ENCODE measurements around the gene LBHD2.
A peak's percentile ranks its signal among the peaks of the same experiment; 100 is the strongest.
"Not testable (repeated sequence)": the region's sequence is repeated elsewhere in the genome, so short reads cannot be mapped to it uniquely, and the experiment has no call there.

The LBHD2 gene

DNA sequence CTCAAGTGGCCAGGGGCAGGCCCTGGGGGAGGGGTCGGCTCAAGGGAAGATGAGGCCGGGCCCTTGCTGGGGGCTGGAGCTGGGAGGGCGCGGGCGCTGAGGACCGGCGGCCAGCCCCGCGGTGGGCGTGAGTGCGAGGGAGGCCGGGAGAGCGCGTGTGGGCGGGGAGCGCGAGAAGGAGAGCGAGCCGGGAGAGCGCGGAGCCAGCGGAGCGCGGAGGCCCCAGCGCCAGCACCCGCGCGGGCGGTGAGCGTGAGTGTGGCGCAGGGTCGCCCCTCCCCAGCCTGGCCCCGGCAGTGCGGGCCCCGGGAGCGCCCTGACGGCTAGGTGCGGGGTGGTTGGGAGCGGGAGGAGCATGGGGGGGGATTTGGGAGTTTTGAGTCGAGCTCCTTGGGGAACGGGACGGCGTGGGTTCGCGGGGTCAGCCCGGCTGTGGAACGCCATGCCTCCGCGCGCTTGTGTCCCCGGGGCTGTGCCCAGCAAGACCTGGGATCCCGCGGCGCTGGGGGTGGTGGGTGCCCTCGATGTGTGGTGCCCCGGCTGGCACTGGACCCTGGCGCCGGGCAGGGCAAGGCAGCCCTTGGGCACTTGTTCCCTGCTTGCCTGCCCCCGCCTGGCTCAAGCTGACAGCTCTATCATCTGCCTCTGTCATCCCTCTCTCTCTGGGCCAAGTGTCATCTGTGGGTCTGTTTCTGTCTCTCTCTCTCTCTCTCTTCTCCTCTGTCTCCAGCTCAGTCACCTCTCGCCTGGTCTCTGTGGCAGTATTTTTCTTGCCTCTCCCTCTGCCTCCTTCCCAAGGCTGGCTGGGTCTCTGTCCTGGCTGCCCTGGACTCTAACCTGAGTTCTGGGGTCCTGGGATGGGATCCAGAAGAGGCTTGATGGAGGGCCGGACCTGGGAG lies at the start of gene LBHD2:
TSS of gene LBHD2 (plus strand) at position 190 of the 899 bp plus-strand sequence. CDS start 1,803 bp downstream, outside the sequence.
- TF ChIP-seq, protein P1, sequence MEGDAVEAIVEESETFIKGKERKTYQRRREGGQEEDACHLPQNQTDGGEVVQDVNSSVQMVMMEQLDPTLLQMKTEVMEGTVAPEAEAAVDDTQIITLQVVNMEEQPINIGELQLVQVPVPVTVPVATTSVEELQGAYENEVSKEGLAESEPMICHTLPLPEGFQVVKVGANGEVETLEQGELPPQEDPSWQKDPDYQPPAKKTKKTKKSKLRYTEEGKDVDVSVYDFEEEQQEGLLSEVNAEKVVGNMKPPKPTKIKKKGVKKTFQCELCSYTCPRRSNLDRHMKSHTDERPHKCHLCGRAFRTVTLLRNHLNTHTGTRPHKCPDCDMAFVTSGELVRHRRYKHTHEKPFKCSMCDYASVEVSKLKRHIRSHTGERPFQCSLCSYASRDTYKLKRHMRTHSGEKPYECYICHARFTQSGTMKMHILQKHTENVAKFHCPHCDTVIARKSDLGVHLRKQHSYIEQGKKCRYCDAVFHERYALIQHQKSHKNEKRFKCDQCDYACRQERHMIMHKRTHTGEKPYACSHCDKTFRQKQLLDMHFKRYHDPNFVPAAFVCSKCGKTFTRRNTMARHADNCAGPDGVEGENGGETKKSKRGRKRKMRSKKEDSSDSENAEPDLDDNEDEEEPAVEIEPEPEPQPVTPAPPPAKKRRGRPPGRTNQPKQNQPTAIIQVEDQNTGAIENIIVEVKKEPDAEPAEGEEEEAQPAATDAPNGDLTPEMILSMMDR (IDR thresholded peaks at IDR 0.05; ENCODE audit: insufficient read depth, low read length, poor library complexity, severe bottlenecking), result no peak
- Histone ChIP-seq H3K27me3 (replicated peaks; ENCODE audit: control insufficient read depth, insufficient read depth, low read length) (peaks cover 1% of the 10 kb centered on the region; the same call in 1 of the 2 replicates), H3K4me3 (replicated peaks; ENCODE audit: low read depth, low read length) (no peak within 1 kb of the TSS), H3K36me3 (ENCODE audit: control insufficient read depth, insufficient read depth, low read length) (no peaks in the 10 kb centered on the region)
- DNase-seq (ENCODE audit: extremely low read depth, insufficient read length), result no peak

DNA sequence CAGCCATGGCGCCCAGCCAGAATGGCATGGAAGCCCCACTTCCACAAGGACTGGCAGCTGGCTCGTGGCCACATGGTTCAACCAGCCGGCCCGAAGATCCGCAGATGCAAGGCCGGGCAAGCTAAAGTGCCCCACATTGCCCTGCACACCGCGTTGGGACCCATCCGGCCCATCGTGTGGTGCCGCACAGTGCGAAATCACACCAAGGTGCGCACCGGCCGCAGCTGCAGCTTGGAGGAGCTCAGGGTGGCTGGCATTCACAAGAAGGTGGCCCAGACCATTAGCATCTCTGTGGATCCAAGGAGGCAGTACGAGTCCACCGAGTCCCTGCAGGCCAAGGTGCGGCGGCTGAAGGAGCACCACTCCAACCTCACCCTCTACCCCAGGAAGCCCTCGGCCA lies 42.5 kb upstream of the LBHD2 start:
- Histone ChIP-seq H3K36me3 (ENCODE audit: control insufficient read depth, insufficient read depth, low read length) (no peaks in the 10 kb centered on the region), H3K4me3 (replicated peaks; ENCODE audit: low read depth, low read length) (no peak overlapping the region), H3K27me3 (replicated peaks; ENCODE audit: control insufficient read depth, insufficient read depth, low read length) (no peaks in the 10 kb centered on the region)
- DNase-seq (ENCODE audit: extremely low read depth, insufficient read length), result no peak
- TF ChIP-seq, protein P1 (IDR thresholded peaks at IDR 0.05; ENCODE audit: insufficient read depth, low read length, poor library complexity, severe bottlenecking), result no peak

DNA sequence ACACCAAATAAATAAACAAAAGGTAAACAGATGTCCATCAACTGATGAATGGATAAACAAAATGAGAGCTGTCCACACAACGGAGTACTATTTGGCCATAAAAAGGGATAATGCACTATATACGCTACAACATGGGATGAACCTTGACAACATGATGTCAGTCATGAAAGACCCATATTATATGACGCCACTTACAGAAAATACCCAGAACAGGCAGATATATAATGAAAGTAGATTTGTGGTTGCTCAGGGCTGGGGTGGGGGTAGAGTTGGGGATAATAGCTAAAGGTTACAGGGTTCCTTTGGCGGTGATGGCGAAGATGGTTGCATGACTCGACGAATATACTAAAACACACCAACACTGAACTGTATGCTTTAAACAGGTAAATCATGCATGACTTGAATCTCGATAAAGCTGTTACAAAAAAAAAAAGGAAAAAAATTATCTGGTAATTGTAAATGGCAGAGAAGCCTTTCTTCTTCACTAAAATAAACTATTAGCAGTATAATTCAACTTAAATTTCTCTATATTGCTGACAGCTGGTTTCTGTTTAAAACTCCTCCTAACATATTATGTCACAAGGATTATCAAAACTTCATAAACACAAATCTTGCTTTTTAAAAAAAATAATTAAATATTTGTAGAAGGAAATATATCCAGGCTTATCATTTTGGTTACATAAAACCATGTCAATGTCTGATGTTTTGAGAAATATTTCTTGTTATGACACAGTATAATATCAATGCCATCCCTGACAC lies 40.6 kb upstream of the LBHD2 start:
- DNase-seq (ENCODE audit: extremely low read depth, insufficient read length), result no peak
- Histone ChIP-seq H3K4me3 (replicated peaks; ENCODE audit: low read depth, low read length) (no peak overlapping the region), H3K36me3 (ENCODE audit: control insufficient read depth, insufficient read depth, low read length) (no peaks in the 10 kb centered on the region), H3K27me3 (replicated peaks; ENCODE audit: control insufficient read depth, insufficient read depth, low read length) (no peaks in the 10 kb centered on the region)
- TF ChIP-seq, protein P1 (IDR thresholded peaks at IDR 0.05; ENCODE audit: insufficient read depth, low read length, poor library complexity, severe bottlenecking), result no peak

DNA sequence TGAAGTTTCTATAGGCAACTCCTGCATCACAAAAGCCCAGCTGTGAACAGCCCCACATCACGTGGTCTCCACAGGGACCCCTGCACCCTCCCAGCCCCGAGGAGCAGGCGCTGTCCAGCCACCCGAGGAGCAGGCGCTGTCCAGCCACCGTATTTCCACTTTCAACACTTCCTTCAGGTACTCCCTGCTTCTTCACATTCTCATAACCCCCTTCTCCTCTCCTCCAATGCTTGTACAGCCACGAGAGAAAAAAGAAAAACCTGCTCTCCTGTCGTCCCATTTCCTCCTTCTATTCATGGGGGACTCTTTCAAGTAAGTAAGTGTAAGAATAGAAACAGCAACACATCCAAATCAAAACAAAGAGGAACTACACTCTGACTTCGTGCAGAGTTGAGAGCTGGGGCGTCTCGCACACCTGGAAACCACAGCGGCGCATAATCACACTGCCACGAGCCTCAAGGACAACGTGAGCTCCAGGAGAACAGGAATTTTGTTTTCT lies 38.6 kb upstream of the LBHD2 start:
- TF ChIP-seq, protein P1 (IDR thresholded peaks at IDR 0.05; ENCODE audit: insufficient read depth, low read length, poor library complexity, severe bottlenecking), result no peak
- peak; percentile 48 for DNase-seq (ENCODE audit: extremely low read depth, insufficient read length)
- no peaks in the 10 kb centered on the region for H3K36me3 ChIP-seq (ENCODE audit: control insufficient read depth, insufficient read depth, low read length)
- H3K27me3 ChIP-seq (replicated peaks; ENCODE audit: control insufficient read depth, insufficient read depth, low read length), result no peaks in the 10 kb centered on the region
- H3K4me3 ChIP-seq (replicated peaks; ENCODE audit: low read depth, low read length), result peak overlapping the region; percentile 26

DNA sequence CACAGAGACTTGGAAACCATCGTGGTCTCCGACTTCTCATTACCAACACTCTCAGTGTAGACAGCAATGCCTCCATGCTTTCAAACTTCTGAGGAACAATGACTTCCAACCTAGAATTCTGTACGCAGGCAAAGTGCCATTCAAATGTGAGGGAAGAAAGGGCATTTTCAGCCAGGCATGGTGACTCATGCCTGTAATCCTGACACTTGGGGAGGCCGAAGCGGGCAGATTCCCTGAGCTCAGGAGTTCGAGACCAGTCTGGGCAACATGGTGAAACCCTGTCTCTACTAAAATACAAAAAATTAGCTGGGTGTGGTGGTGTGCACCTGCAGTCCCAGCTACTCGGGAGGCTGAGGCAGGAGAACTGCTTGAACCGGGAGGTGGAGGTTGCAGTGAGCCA lies 36.6 kb upstream of the LBHD2 start:
- H3K36me3 ChIP-seq (ENCODE audit: control insufficient read depth, insufficient read depth, low read length); H3K27me3 ChIP-seq (replicated peaks; ENCODE audit: control insufficient read depth, insufficient read depth, low read length); DNase-seq (ENCODE audit: extremely low read depth, insufficient read length); H3K4me3 ChIP-seq (replicated peaks; ENCODE audit: low read depth, low read length): not testable (repeated sequence)

DNA sequence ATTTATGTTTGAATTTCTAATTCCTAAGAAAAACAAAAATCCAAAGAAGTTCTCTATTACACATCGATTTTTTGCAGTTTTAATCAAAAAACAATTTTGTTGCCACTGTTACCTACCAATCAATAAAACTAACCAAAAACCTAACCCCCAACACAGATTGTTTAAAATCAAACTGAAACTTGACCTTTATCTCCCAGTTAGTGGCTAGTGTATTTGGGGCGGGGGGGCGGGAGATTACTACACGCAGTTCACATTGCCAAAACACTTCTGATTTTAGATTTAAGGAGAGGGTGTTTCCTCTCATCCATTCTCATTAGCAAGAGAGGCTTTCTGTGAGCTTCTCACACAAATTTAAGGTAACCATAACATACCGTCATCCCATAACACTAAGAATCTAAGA lies 33.1 kb upstream of the LBHD2 start:
- Histone ChIP-seq H3K27me3 (replicated peaks; ENCODE audit: control insufficient read depth, insufficient read depth, low read length) (no peaks in the 10 kb centered on the region), H3K36me3 (ENCODE audit: control insufficient read depth, insufficient read depth, low read length) (no peaks in the 10 kb centered on the region), H3K4me3 (replicated peaks; ENCODE audit: low read depth, low read length) (no peak overlapping the region)
- DNase-seq (ENCODE audit: extremely low read depth, insufficient read length), result no peak
- TF ChIP-seq, protein P1 (IDR thresholded peaks at IDR 0.05; ENCODE audit: insufficient read depth, low read length, poor library complexity, severe bottlenecking), result no peak

Data from GM06990 (cell line).